PC-9 (cell line): Measurements from ENCODE around the gene ATXN3L.

Experiments
- EZH2 ChIP-seq: fragments of 200-600 bp; sonication (generic); IDR thresholded peaks from 2 replicates; pipeline ENCODE4 v1.8.0; 2017; ENCODE audit warnings: antibody characterized with exemption, low read depth
- TF ChIP-seq, protein P1 (sequence below): fragments of 200-600 bp; sonication (generic); conservative IDR thresholded peaks from 2 replicates; pipeline ENCODE4 v1.6.1; 2017; ENCODE audit warnings: mixed run types, antibody characterized with exemption, mild to moderate bottlenecking, moderate library complexity

- TF ChIP-seq, protein P1, sequence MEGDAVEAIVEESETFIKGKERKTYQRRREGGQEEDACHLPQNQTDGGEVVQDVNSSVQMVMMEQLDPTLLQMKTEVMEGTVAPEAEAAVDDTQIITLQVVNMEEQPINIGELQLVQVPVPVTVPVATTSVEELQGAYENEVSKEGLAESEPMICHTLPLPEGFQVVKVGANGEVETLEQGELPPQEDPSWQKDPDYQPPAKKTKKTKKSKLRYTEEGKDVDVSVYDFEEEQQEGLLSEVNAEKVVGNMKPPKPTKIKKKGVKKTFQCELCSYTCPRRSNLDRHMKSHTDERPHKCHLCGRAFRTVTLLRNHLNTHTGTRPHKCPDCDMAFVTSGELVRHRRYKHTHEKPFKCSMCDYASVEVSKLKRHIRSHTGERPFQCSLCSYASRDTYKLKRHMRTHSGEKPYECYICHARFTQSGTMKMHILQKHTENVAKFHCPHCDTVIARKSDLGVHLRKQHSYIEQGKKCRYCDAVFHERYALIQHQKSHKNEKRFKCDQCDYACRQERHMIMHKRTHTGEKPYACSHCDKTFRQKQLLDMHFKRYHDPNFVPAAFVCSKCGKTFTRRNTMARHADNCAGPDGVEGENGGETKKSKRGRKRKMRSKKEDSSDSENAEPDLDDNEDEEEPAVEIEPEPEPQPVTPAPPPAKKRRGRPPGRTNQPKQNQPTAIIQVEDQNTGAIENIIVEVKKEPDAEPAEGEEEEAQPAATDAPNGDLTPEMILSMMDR, result no peak
- no peak for TF ChIP-seq EZH2
These were observed 48.3 kb downstream of the ATXN3L start for GRCh38 chrX:13271511-13271910.
